HG03439 (cell line): ENCODE data around the gene HPCAL1.
A peak's percentile ranks its signal among the peaks of the same experiment; 100 is the strongest.

ENCODE experiments used
- ATAC-seq: cut with Tn5 transposase; IDR thresholded peaks from one replicate; pipeline ENCODE4 v1.9.1; 2021; ENCODE audit warnings: mild to moderate bottlenecking, moderate library complexity; ENCODE audit not compliant: unreplicated experiment

Gene HPCAL1

GRCh38 chr2:10300997-10301940 is 1.4 kb upstream of the HPCAL1 start:
- no peak for ATAC-seq

GRCh38 chr2:10301941-10302478 is 694 bp upstream of the HPCAL1 start:
- no peak for ATAC-seq

GRCh38 chr2:10303181-10303693 is 533 bp downstream of the HPCAL1 start:
- peak; percentile 9 for ATAC-seq

GRCh38 chr2:10303694-10304378 is 1.1 kb downstream of the HPCAL1 start:
- ATAC-seq = no peak

- ATAC-seq = no peak
These were observed 2.0 kb downstream of the HPCAL1 start for GRCh38 chr2:10304458-10305253.

- ATAC-seq = no peak
These were observed 2.5 kb downstream of the HPCAL1 start for GRCh38 chr2:10305254-10305635.

- no peak for ATAC-seq
These were observed 3.0 kb downstream of the HPCAL1 start for GRCh38 chr2:10305715-10306114.

GRCh38 chr2:10306901-10307463 is 4.3 kb downstream of the HPCAL1 start:
- no peak for ATAC-seq

- ATAC-seq = no peak
These were observed 5.0 kb downstream of the HPCAL1 start for GRCh38 chr2:10307561-10308156.

- ATAC-seq = no peak
These were observed 6.2 kb downstream of the HPCAL1 start for GRCh38 chr2:10308866-10309265.

GRCh38 chr2:10309286-10309685 is 6.6 kb downstream of the HPCAL1 start:
- no peak for ATAC-seq

GRCh38 chr2:10310309-10310888 is 7.7 kb downstream of the HPCAL1 start:
- no peak for ATAC-seq

GRCh38 chr2:10311736-10312135 is 9.0 kb downstream of the HPCAL1 start:
- ATAC-seq = no peak

GRCh38 chr2:10312437-10312957 is 9.8 kb downstream of the HPCAL1 start:
- no peak for ATAC-seq

GRCh38 chr2:10316336-10316735 is 13.6 kb downstream of the HPCAL1 start:
- no peak for ATAC-seq

- ATAC-seq = no peak
These were observed 14.2 kb downstream of the HPCAL1 start for GRCh38 chr2:10316860-10317259.

GRCh38 chr2:10317646-10318045 is 14.9 kb downstream of the HPCAL1 start:
- no peak for ATAC-seq

- no peak for ATAC-seq
These were observed 15.6 kb downstream of the HPCAL1 start for GRCh38 chr2:10318345-10318744.

GRCh38 chr2:10319892-10320574 is 17.3 kb downstream of the HPCAL1 start:
- no peak for ATAC-seq
